VCaP (cell line): ENCODE results near the gene TFG.

Source experiments
- H3K27ac ChIP-seq: fragments of 450-650 bp; 2 replicates; pipeline ENCODE4 v1.5.1; 2017
- CTCF ChIP-seq: fragments of 450-650 bp; conservative IDR thresholded peaks from 2 replicates; pipeline ENCODE4 v1.5.1; 2017; ENCODE audit warnings: mild to moderate bottlenecking, moderate library complexity

The TFG gene

GRCh38 chr3:100682854-100683760 lies 26.2 kb upstream of the TFG start:
- TF ChIP-seq CTCF, result no peak
- H3K27ac ChIP-seq, result no peak overlapping the region

GRCh38 chr3:100693225-100693624 lies 16.1 kb upstream of the TFG start:
- no peak for TF ChIP-seq CTCF
- no peak overlapping the region for H3K27ac ChIP-seq

GRCh38 chr3:100695696-100696095 lies 13.6 kb upstream of the TFG start:
- no peak for TF ChIP-seq CTCF
- no peak overlapping the region for H3K27ac ChIP-seq

GRCh38 chr3:100696161-100696560 lies 13.1 kb upstream of the TFG start:
- no peak for TF ChIP-seq CTCF
- H3K27ac ChIP-seq, result no peak overlapping the region

GRCh38 chr3:100697172-100697571 lies 12.1 kb upstream of the TFG start:
- H3K27ac ChIP-seq, result no peak overlapping the region
- no peak for TF ChIP-seq CTCF

- TF ChIP-seq CTCF, result no peak
- no peak overlapping the region for H3K27ac ChIP-seq
These were observed 11.5 kb upstream of the TFG start for GRCh38 chr3:100697723-100698285.

- TF ChIP-seq CTCF, result no peak
- no peak overlapping the region for H3K27ac ChIP-seq
These were observed 10.6 kb upstream of the TFG start for GRCh38 chr3:100698736-100699135.
